Prostate gland (tissue), 2 donors: ENCODE data around the gene WWOX.

Source experiments
- POLR2A ChIP-seq: fragments of 450-650 bp; IDR thresholded peaks from one replicate; pipeline ENCODE4 v1.6.1; 2016; ENCODE audit warnings: antibody characterized with exemption, mild to moderate bottlenecking
- TF ChIP-seq, protein P1 (sequence below), 4 experiments: fragments of 200-600 bp in 2 of 4; fragments of 450-650 bp in 2 of 4; sonication (generic) in 2 of 4; IDR thresholded peaks; 1 replicate in 3 of 4; 2 replicates in 1 of 4; pipeline ENCODE4 v1.5.1; 2016 to 2019; ENCODE audit warnings: antibody characterized with exemption in 4 of 4, mild to moderate bottlenecking in 2 of 4, moderate library complexity in 2 of 4

GRCh38 chr16:78094166-78094565 is 5.3 kb upstream of the WWOX start:
- TF ChIP-seq, protein P1, sequence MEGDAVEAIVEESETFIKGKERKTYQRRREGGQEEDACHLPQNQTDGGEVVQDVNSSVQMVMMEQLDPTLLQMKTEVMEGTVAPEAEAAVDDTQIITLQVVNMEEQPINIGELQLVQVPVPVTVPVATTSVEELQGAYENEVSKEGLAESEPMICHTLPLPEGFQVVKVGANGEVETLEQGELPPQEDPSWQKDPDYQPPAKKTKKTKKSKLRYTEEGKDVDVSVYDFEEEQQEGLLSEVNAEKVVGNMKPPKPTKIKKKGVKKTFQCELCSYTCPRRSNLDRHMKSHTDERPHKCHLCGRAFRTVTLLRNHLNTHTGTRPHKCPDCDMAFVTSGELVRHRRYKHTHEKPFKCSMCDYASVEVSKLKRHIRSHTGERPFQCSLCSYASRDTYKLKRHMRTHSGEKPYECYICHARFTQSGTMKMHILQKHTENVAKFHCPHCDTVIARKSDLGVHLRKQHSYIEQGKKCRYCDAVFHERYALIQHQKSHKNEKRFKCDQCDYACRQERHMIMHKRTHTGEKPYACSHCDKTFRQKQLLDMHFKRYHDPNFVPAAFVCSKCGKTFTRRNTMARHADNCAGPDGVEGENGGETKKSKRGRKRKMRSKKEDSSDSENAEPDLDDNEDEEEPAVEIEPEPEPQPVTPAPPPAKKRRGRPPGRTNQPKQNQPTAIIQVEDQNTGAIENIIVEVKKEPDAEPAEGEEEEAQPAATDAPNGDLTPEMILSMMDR (IDR thresholded peaks at IDR 0.05), result no peak
- no peak for TF ChIP-seq POLR2A
